ENCODE measurements around the gene BLVRA. TPM values are rescaled to one million over a fixed set of nuclear protein-coding genes. Genes with fewer than 3 reads are reported as not detected.
A peak's percentile ranks its signal among the peaks of the same experiment; 100 is the strongest.

The BLVRA gene
- total RNA-seq, 1 experiment from 2014 or later = 27.6 TPM

- no peak for DNase-seq
- Histone ChIP-seq H3K27ac (ENCODE audit: low read length) (no peak overlapping the region), H2AFZ (ENCODE audit: low read length) (no peak overlapping the region), H3K4me2 (ENCODE audit: low read length) (no peak overlapping the region), H3K4me3 (ENCODE audit: low read length) (no peak overlapping the region), H3K36me3 (ENCODE audit: low read depth, low read length) (no peaks in the 10 kb centered on the region), H3K9ac (ENCODE audit: low read length) (no peak overlapping the region), H3K4me1 (ENCODE audit: insufficient read depth, low read length) (peaks cover 7% of the 10 kb centered on the region; the same call in 1 of the 2 replicates), H3K9me2 (replicated peaks; ENCODE audit: low read length) (no peaks in the 10 kb centered on the region), H3K27me3 (ENCODE audit: low read length) (no peaks in the 10 kb centered on the region), H4K20me1 (ENCODE audit: low read length) (no peaks in the 10 kb centered on the region), H3K79me2 (ENCODE audit: low read length) (no peaks in the 10 kb centered on the region), H3F3A (ENCODE audit: low read length, unreplicated experiment) (no peaks in the 10 kb centered on the region), H3K9me3 (ENCODE audit: low read length) (no peaks in the 10 kb centered on the region)
- intact Hi-C loops (cut with micrococcal nuclease) = no loop called here
- no peak for ATAC-seq
- no TSS peak for BruUV-seq (replicated peaks)
- ChIA-PET CTCF (no interaction called here), POLR2A (ENCODE audit: unreplicated experiment) (no interaction called here)
- TF ChIP-seq CTCF (conservative IDR thresholded peaks at IDR 0.05; ENCODE audit: low read depth, low read length) (no peak), EZH2phosphoT487 (IDR thresholded peaks at IDR 0.05; ENCODE audit: borderline replicate concordance, low read length) (no peak), EZH2 (IDR thresholded peaks at IDR 0.05; ENCODE audit: low read length, unreplicated experiment) (no peak)
These were observed 8.2 kb upstream of the BLVRA start for GRCh38 chr7:43750016-43750887.

- DNase-seq (no peak), ATAC-seq (no peak)
- H3K4me3 ChIP-seq (ENCODE audit: low read length) = no peak overlapping the region
- H3K27me3 ChIP-seq (ENCODE audit: low read length) = no peaks in the 10 kb centered on the region
- no peak overlapping the region for H3K4me2 ChIP-seq (ENCODE audit: low read length)
- no TSS peak for BruUV-seq (replicated peaks)
- H3K9me3 ChIP-seq (ENCODE audit: low read length) = no peaks in the 10 kb centered on the region
- H3F3A ChIP-seq (ENCODE audit: low read length, unreplicated experiment) = no peaks in the 10 kb centered on the region
- no peak overlapping the region for H3K9ac ChIP-seq (ENCODE audit: low read length)
- TF ChIP-seq EZH2 (IDR thresholded peaks at IDR 0.05; ENCODE audit: low read length, unreplicated experiment) = no peak
- no peak for TF ChIP-seq CTCF (conservative IDR thresholded peaks at IDR 0.05; ENCODE audit: low read depth, low read length)
- TF ChIP-seq EZH2phosphoT487 (IDR thresholded peaks at IDR 0.05; ENCODE audit: borderline replicate concordance, low read length) = no peak
- H3K36me3 ChIP-seq (ENCODE audit: low read depth, low read length) = no peaks in the 10 kb centered on the region
- peaks cover 17% of the 10 kb centered on the region; the same call in 1 of the 2 replicates for H3K4me1 ChIP-seq (ENCODE audit: insufficient read depth, low read length)
- H4K20me1 ChIP-seq (ENCODE audit: low read length) = no peaks in the 10 kb centered on the region
- H2AFZ ChIP-seq (ENCODE audit: low read length) = no peak overlapping the region
- intact Hi-C loops (cut with micrococcal nuclease) = no loop called here
- no peak overlapping the region for H3K27ac ChIP-seq (ENCODE audit: low read length)
- ChIA-PET POLR2A (ENCODE audit: unreplicated experiment) (no interaction called here), CTCF (no interaction called here)
- no peaks in the 10 kb centered on the region for H3K79me2 ChIP-seq (ENCODE audit: low read length)
- H3K9me2 ChIP-seq (replicated peaks; ENCODE audit: low read length) = no peaks in the 10 kb centered on the region
These were observed 6.1 kb upstream of the BLVRA start for GRCh38 chr7:43752411-43752810.

- Histone ChIP-seq H3K4me3 (ENCODE audit: low read length) (no peak overlapping the region), H3K9me3 (ENCODE audit: low read length) (no peaks in the 10 kb centered on the region), H3F3A (ENCODE audit: low read length, unreplicated experiment) (no peaks in the 10 kb centered on the region), H3K4me1 (ENCODE audit: insufficient read depth, low read length) (peaks cover 22% of the 10 kb centered on the region; the same call in 1 of the 2 replicates), H2AFZ (ENCODE audit: low read length) (no peak overlapping the region), H3K4me2 (ENCODE audit: low read length) (no peak overlapping the region; the same call in 1 of the 2 replicates), H3K9me2 (replicated peaks; ENCODE audit: low read length) (no peaks in the 10 kb centered on the region), H4K20me1 (ENCODE audit: low read length) (no peaks in the 10 kb centered on the region), H3K9ac (ENCODE audit: low read length) (no peak overlapping the region), H3K27me3 (ENCODE audit: low read length) (no peaks in the 10 kb centered on the region), H3K27ac (ENCODE audit: low read length) (no peak overlapping the region), H3K79me2 (ENCODE audit: low read length) (no peaks in the 10 kb centered on the region), H3K36me3 (ENCODE audit: low read depth, low read length) (no peaks in the 10 kb centered on the region)
- TF ChIP-seq EZH2 (IDR thresholded peaks at IDR 0.05; ENCODE audit: low read length, unreplicated experiment) = no peak
- no peak for TF ChIP-seq CTCF (conservative IDR thresholded peaks at IDR 0.05; ENCODE audit: low read depth, low read length)
- no peak for TF ChIP-seq EZH2phosphoT487 (IDR thresholded peaks at IDR 0.05; ENCODE audit: borderline replicate concordance, low read length)
- ATAC-seq = peak; percentile 23
- no peak for DNase-seq
- ChIA-PET POLR2A (ENCODE audit: unreplicated experiment) (no interaction called here), CTCF (no interaction called here)
- BruUV-seq (replicated peaks) = no TSS peak
- intact Hi-C loops (cut with micrococcal nuclease) = no loop called here
These were observed 5.1 kb upstream of the BLVRA start for GRCh38 chr7:43753271-43753810.
